Measurements from ENCODE around the gene PPFIA3. TPM values are rescaled to one million over a fixed set of nuclear protein-coding genes. Genes with fewer than 3 reads are reported as not detected.

The PPFIA3 gene
- total RNA-seq, 4 donors from 2014 or later = 1.8 to 6.7 (median 3.5) TPM

- Histone ChIP-seq H3K9me3 (no peaks in the 10 kb centered on the region), H3K27me3 (no peaks in the 10 kb centered on the region), H3K27ac (no peak overlapping the region), H3K4me1 (peaks cover 0 to 27% (median under 1%) of the 10 kb centered on the region in 4 donors), H3K36me3 (peaks cover 7 to 97% (median 41%) of the 10 kb centered on the region in 3 donors), H3K4me3 (no peak overlapping the region)
- DNase-seq (ENCODE audit: low spot score in 2 of 2) = no peak
- WGBS, 2 donors = 92 to 93% methylated on average over 6 of the region's 6 CpGs
- no peak for TF ChIP-seq POLR2A (IDR thresholded peaks at IDR 0.05)
- no peak for TF ChIP-seq EP300 (IDR thresholded peaks at IDR 0.05)
- no peak for TF ChIP-seq CTCF (IDR thresholded peaks at IDR 0.05)
These were observed 26.7 kb upstream of the PPFIA3 start for GRCh38 chr19:49092686-49093085.

GRCh38 chr19:49094505-49095482 is 24.6 kb upstream of the PPFIA3 start:
- TF ChIP-seq CTCF (IDR thresholded peaks at IDR 0.05) = no peak
- TF ChIP-seq EP300 (IDR thresholded peaks at IDR 0.05) = no peak
- TF ChIP-seq POLR2A (IDR thresholded peaks at IDR 0.05) = no peak
- Histone ChIP-seq H3K9me3 (no peaks in the 10 kb centered on the region), H3K27me3 (no peaks in the 10 kb centered on the region), H3K4me3 (no peak overlapping the region), H3K4me1 (peaks cover 0 to 20% (median 0%) of the 10 kb centered on the region in 4 donors), H3K36me3 (peaks cover 8 to 100% (median 49%) of the 10 kb centered on the region in 3 donors), H3K27ac (no peak overlapping the region)
- 70 to 74% methylated on average over 23 of the region's 23 CpGs for WGBS, 2 donors
- DNase-seq (ENCODE audit: low spot score in 2 of 2) = no peak

GRCh38 chr19:49097453-49098288 is 21.7 kb upstream of the PPFIA3 start:
- peak; percentile 33 to 71 for DNase-seq (ENCODE audit: low spot score in 2 of 2)
- Histone ChIP-seq H3K36me3 (peaks cover 10 to 100% (median 47%) of the 10 kb centered on the region in 3 donors), H3K27me3 (no peaks in the 10 kb centered on the region), H3K27ac (no peak overlapping the region), H3K4me3 (no peak overlapping the region), H3K9me3 (no peaks in the 10 kb centered on the region), H3K4me1 (peaks cover 0 to 20% (median 0%) of the 10 kb centered on the region in 4 donors)
- TF ChIP-seq CTCF (IDR thresholded peaks at IDR 0.05) (peak; percentile 92 to 100 (median 99)), POLR2A (IDR thresholded peaks at IDR 0.05) (no peak), EP300 (IDR thresholded peaks at IDR 0.05) (no peak)
- WGBS, 2 donors = 48 to 53% methylated on average over 8 of the region's 8 CpGs

- Histone ChIP-seq H3K4me3 (no peak overlapping the region), H3K36me3 (peaks cover 6 to 100% (median 46%) of the 10 kb centered on the region in 3 donors), H3K27ac (no peak overlapping the region), H3K9me3 (no peaks in the 10 kb centered on the region), H3K27me3 (no peaks in the 10 kb centered on the region), H3K4me1 (peaks cover 0 to 20% (median 0%) of the 10 kb centered on the region in 4 donors)
- DNase-seq (ENCODE audit: low spot score in 2 of 2) = no peak
- TF ChIP-seq CTCF (IDR thresholded peaks at IDR 0.05) (no peak), POLR2A (IDR thresholded peaks at IDR 0.05) (no peak), EP300 (IDR thresholded peaks at IDR 0.05) (no peak)
- 77 to 83% methylated on average over 4 of the region's 4 CpGs for WGBS, 2 donors
These were observed 20.5 kb upstream of the PPFIA3 start for GRCh38 chr19:49098795-49099194.

All from tibial nerve (tissue), 4 donors.